IPS-18a (cell line): Measurements from ENCODE around the gene TBC1D2.

Experiments
- H3K27ac ChIP-seq: one replicate; pipeline ENCODE4 v1.5.1; 2013; ENCODE audit warnings: low read length
- H3K27me3 ChIP-seq: one replicate; pipeline ENCODE4 v1.6.1; 2013; ENCODE audit warnings: mild to moderate bottlenecking, low read length; ENCODE audit not compliant: control insufficient read depth, insufficient read depth
- H3K36me3 ChIP-seq: one replicate; pipeline ENCODE4 v1.6.1; 2013; ENCODE audit warnings: low read depth, low read length; ENCODE audit not compliant: control insufficient read depth
- H3K4me1 ChIP-seq: one replicate; pipeline ENCODE4 v1.6.1; 2013; ENCODE audit warnings: low read depth, low read length; ENCODE audit not compliant: control insufficient read depth
- H3K4me3 ChIP-seq: one replicate; pipeline ENCODE4 v1.5.1; 2013; ENCODE audit warnings: low read length
- H3K9ac ChIP-seq: one replicate; pipeline ENCODE4 v1.6.1; 2013; ENCODE audit warnings: mild to moderate bottlenecking, low read length, moderate library complexity
- H3K9me3 ChIP-seq: one replicate; pipeline ENCODE4 v1.6.1; 2013; ENCODE audit warnings: low read depth, low read length; ENCODE audit not compliant: control insufficient read depth

TBC1D2 gene

DNA sequence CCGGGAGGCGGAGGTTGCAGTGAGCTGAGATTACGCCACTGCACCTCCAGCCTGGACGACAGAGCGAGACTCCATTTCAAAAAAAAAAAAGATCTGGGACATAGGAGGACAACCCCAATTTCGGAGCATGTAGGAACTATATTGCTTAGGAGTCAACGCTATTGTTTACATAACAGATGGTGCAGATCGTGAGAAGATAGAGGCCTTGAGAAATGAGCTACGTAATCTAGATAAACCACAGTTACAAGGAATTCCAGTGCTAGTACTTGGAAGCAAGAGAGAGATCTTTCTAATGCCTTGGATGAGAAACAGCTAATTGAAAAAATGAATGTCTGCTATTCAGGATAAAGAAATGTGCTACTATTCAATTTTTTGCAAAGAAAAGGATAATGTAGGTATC is 20.3 kb downstream of the TBC1D2 start:
- peaks cover 6% of the 10 kb centered on the region for H3K36me3 ChIP-seq

DNA sequence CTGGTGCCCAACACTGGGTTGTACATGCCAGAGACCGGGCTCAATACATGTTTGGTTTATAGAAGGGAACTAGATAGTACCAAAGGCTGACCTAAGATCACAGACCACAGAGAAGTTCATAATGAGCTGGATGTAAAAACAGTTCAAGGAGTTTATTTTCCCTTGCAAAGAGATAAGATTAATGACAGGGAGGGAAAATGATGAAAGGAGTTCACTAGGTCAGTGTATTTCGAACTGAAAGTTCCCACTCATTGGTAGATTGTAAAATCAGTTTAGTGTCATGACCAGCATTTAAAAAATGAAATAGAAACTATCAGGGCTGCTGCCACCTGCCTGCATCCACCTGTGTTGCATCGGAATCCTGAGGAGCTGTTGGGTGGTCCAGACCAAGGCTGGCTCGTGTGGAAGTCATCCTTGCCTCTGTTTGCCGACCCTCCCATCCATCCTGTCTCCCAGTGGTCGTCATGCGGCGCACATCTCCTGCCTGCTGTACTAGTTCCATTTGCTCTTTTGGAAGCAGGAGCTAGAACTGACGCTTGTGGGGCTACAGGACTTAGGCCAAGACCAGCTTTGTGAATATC is 21.1 kb downstream of the TBC1D2 start:
- no peak overlapping the region for H3K9ac ChIP-seq

More for the DNA sequence above, 20.3 kb downstream of the TBC1D2 start:
- H3K4me3 ChIP-seq = no peak overlapping the region
- no peaks in the 10 kb centered on the region for H3K27me3 ChIP-seq
- no peaks in the 10 kb centered on the region for H3K4me1 ChIP-seq
- H3K27ac ChIP-seq = no peak overlapping the region
- H3K9ac ChIP-seq = no peak overlapping the region
- no peaks in the 10 kb centered on the region for H3K9me3 ChIP-seq

DNA sequence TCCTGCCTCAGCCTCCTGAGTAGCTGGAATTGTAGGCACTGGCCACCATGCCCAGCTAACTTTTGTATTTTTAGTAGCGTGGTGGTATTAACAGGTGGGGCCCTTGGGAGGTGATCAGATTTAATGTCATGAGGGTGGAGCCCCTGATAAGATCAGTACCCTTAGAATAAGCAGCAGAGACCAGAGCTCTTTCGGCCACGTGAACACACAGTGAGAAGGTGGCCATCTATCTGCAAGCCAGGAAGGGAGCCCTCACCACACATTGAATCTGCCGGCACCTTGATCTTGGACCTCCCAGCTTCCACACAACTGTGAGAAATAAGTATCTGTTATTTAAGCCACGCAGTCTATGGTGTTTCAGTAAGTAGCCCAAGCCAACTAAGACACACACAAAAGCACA is 22.5 kb downstream of the TBC1D2 start:
- H3K27ac ChIP-seq = no peak overlapping the region
- no peak overlapping the region for H3K9ac ChIP-seq
- no peaks in the 10 kb centered on the region for H3K27me3 ChIP-seq
- H3K9me3 ChIP-seq = no peaks in the 10 kb centered on the region
- H3K36me3 ChIP-seq = peaks cover 6% of the 10 kb centered on the region
- H3K4me3 ChIP-seq = no peak overlapping the region
- no peaks in the 10 kb centered on the region for H3K4me1 ChIP-seq

More for the DNA sequence above, 21.1 kb downstream of the TBC1D2 start:
- H3K27ac ChIP-seq = no peak overlapping the region
- H3K9me3 ChIP-seq = no peaks in the 10 kb centered on the region
- no peaks in the 10 kb centered on the region for H3K27me3 ChIP-seq
- H3K4me3 ChIP-seq = no peak overlapping the region
- no peaks in the 10 kb centered on the region for H3K4me1 ChIP-seq
- peaks cover 6% of the 10 kb centered on the region for H3K36me3 ChIP-seq

DNA sequence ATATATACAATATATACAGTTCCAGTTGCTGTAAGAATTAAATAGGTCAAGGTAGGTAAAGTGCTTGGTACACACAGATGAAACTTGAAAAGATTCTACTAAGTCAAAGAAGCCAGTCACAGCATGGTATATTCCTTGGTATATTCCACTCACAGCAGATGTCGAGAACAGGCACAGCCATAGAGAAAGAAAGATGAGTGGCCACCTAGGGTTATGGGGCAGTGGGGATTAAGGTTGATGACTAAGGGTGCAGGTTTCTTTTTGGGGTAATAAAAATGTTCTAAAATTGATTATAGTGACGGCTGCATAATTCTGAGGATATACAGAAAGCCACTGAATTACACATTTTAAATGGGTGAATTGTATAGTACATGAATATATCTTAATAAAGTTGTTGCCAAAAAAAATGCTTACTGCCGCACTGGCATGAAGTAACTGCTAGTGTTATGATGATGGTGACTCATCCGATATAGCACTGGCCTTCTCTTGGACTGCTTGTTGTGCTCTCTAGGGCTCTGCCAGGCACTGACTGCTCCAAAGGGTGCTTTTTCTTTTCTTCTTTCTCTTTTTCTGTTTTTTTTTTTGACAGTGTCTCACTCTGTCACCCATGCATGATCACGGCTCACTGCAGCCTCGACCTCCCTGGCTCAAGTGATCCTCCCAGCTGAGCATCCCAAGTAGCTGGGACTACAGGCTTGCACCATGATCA is 23.5 kb downstream of the TBC1D2 start:
- no peaks in the 10 kb centered on the region for H3K4me1 ChIP-seq
- no peak overlapping the region for H3K9ac ChIP-seq
- H3K9me3 ChIP-seq = no peaks in the 10 kb centered on the region
- no peak overlapping the region for H3K27ac ChIP-seq
- H3K36me3 ChIP-seq = peaks cover 6% of the 10 kb centered on the region
- H3K4me3 ChIP-seq = no peak overlapping the region
- H3K27me3 ChIP-seq = no peaks in the 10 kb centered on the region

DNA sequence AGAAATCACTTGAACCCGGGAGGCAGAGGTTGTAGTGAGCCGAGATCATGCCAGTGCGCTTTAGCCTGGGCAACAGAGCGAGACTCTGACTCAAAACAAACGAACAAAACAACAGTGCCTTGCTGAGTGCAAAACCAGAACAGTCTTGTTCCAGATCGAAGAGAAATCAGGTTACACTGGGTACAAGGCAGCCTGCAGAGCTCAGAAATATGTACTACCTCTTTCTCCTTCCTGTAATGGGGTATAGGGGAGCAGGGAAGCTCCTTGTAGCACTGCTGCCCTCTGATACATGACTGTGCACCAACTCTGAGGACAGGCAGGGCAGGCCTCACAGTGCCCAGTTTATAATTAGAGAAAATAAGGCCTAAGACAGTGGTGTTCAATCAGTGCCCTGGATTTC is 24.7 kb downstream of the TBC1D2 start:
- no peaks in the 10 kb centered on the region for H3K4me1 ChIP-seq
- no peaks in the 10 kb centered on the region for H3K9me3 ChIP-seq
- no peak overlapping the region for H3K4me3 ChIP-seq
- no peaks in the 10 kb centered on the region for H3K27me3 ChIP-seq
- no peak overlapping the region for H3K27ac ChIP-seq
- H3K36me3 ChIP-seq = peaks cover 6% of the 10 kb centered on the region
- no peak overlapping the region for H3K9ac ChIP-seq

DNA sequence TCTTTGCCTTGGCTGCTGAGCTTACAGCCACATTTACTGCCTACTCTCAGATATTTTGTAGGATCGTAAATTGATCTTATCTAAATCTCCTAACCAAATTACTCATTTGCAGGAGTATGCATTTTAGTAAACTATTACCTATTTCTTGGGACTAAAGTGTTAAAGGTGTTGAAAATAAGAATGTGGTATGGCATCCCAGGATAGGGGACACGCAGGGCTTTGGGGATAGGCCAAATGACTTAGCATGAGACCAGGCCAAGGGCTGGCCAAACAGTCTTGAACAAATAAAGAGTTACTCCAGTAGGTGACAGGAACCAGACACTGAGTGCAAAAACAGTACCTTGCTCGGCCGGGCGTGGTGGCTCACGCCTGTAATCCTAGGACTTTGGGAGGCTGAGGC is 25.1 kb downstream of the TBC1D2 start:
- Histone ChIP-seq H3K27ac (no peak overlapping the region), H3K27me3 (no peaks in the 10 kb centered on the region), H3K9ac (no peak overlapping the region), H3K4me3 (no peak overlapping the region), H3K9me3 (no peaks in the 10 kb centered on the region), H3K4me1 (no peaks in the 10 kb centered on the region), H3K36me3 (peaks cover 6% of the 10 kb centered on the region)

DNA sequence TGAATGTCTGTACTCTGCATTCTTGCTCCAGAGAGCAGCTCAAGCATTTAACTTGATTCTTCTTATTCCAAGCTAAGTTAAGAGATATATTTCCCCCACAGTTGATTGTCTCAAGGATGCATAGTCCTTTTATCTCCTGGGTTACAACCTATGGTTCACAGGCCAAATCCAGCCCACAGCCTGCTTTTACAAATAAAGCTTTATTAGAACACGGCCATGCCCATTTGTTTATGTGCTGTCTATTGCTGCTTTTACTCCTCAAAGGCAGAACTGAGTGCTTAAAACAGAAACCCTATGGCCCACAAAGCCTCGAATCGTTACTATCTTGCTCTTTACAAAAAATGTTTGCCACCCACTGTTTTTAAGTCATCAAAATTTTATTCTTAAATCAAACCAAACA is 25.8 kb downstream of the TBC1D2 start:
- H3K27me3 ChIP-seq = no peaks in the 10 kb centered on the region
- H3K36me3 ChIP-seq = peaks cover 6% of the 10 kb centered on the region
- H3K27ac ChIP-seq = no peak overlapping the region
- no peak overlapping the region for H3K9ac ChIP-seq
- no peaks in the 10 kb centered on the region for H3K9me3 ChIP-seq
- H3K4me3 ChIP-seq = no peak overlapping the region
- no peaks in the 10 kb centered on the region for H3K4me1 ChIP-seq

DNA sequence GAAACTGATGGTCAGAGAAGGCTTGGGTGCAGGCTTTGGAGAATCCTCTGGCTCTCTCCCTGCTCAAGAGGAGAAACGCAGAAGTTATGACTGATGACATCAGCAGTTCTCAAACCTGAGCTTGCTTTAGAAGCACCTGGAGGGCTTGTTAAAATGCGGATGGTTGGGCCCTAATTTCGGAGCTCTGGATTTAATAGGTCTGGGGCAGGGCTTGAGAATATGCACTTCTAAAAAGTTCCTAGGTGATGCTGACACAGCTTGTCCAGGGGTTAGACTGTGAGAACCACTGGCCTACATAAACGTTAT is 26.4 kb downstream of the TBC1D2 start:
- Histone ChIP-seq H3K9me3 (no peaks in the 10 kb centered on the region), H3K9ac (no peak overlapping the region), H3K36me3 (peaks cover 6% of the 10 kb centered on the region), H3K27me3 (no peaks in the 10 kb centered on the region), H3K4me3 (no peak overlapping the region), H3K27ac (no peak overlapping the region), H3K4me1 (no peaks in the 10 kb centered on the region)

DNA sequence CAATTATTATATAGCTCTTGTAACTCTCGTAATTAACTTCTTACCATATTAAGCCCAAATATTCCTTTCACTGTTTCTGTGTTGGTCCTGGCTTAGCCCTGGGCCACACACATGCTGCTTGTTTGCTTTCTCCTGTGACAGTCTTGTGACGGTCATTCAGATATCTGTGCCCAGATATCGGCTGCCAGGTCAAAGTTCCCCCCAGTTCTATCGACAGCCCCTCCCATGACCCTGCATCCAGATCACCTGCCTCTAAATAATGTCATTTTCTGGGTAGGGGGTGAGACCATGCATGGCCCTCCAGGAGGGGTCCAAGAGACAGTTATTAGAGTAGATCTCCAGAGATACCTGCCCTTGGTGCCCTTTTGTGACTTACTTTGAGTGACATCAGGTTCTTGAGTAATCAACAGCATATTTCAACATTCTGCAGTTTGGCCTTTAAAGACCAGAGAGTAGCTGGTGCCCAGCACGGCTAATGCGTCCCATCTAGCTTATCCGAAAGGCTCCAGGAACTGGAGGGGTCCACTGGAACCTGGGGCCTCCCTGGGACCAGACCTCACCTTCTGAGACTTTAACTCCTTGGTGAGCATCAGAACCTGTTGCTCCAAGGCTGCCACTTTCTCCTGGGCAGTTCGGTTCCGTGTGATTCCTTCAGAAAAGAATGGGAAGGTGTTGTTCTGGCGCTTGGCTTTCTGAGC is 26.9 kb downstream of the TBC1D2 start:
- Histone ChIP-seq H3K27ac (no peak overlapping the region), H3K9ac (no peak overlapping the region), H3K36me3 (peaks cover 6% of the 10 kb centered on the region)

DNA sequence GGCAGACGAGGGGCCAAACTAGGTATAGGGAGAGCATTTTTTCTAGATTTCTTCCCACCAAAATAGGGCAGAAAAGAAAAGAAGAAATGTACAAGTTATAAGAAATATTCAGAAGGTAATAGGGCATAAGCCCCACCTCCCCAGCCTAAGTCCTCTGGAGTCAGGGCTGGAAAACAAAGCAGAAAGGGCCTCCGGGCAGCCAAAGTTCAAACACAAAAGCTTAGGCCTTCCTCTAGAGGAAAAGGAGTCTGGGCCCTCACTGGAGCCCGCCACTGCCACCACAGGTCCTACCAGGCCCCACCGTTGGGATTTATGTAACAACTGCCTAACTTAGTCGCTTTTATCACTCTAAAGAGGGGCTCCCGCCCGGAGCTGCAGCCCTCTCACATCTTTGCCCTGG is 27.6 kb downstream of the TBC1D2 start:
- no peaks in the 10 kb centered on the region for H3K9me3 ChIP-seq
- H3K27ac ChIP-seq = no peak overlapping the region
- H3K27me3 ChIP-seq = no peaks in the 10 kb centered on the region
- no peak overlapping the region for H3K9ac ChIP-seq
- H3K36me3 ChIP-seq = peaks cover 6% of the 10 kb centered on the region
- no peaks in the 10 kb centered on the region for H3K4me1 ChIP-seq
- no peak overlapping the region for H3K4me3 ChIP-seq

More for the DNA sequence above, 26.9 kb downstream of the TBC1D2 start:
- no peaks in the 10 kb centered on the region for H3K9me3 ChIP-seq
- no peak overlapping the region for H3K4me3 ChIP-seq
- no peaks in the 10 kb centered on the region for H3K4me1 ChIP-seq
- no peaks in the 10 kb centered on the region for H3K27me3 ChIP-seq

DNA sequence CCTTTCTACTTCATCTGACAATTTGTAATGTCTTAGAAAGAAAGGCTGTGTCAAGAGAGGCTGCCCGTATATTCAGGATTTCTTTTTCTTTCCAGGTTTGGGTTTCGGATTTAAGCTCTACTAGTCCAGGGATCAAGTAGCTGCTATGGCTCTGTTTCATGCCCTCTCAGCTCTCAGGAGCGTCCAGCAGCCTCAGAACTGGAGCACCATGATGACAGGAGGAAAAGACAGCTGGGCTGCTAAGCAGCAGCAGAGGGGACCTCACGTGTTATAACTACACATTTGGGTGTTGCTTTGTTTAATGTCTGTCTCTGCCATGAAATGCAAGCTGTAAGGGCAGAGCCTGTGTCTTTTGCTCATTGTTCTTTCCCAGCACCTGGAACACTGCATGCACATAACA is 28.5 kb downstream of the TBC1D2 start:
- H3K27me3 ChIP-seq = no peaks in the 10 kb centered on the region
- no peak overlapping the region for H3K9ac ChIP-seq
- no peak overlapping the region for H3K4me3 ChIP-seq
- no peak overlapping the region for H3K27ac ChIP-seq
- peaks cover 4% of the 10 kb centered on the region for H3K36me3 ChIP-seq
- H3K4me1 ChIP-seq = no peaks in the 10 kb centered on the region
- H3K9me3 ChIP-seq = no peaks in the 10 kb centered on the region

DNA sequence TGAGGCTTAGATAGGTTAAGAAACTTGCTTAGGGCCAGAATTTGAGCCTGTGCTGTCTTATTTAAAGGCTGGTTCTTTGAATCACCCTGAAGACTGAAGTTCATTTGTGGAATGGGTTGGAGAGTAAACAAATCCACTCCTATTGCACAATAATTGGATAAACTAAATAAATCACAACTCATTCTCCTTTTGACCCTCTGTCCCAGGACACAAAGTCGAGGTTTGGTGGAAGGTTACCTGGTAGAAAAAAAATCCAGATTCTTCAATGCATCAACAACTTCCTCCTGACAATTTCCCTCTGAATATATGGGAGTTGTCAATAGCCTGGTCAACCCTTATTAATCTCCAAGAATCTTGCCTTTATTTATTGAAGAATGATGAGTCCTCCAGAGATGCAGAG is 28.9 kb downstream of the TBC1D2 start:
- no peaks in the 10 kb centered on the region for H3K4me1 ChIP-seq
- H3K9me3 ChIP-seq = no peaks in the 10 kb centered on the region
- H3K27ac ChIP-seq = no peak overlapping the region
- no peaks in the 10 kb centered on the region for H3K27me3 ChIP-seq
- no peak overlapping the region for H3K4me3 ChIP-seq
- H3K36me3 ChIP-seq = no peaks in the 10 kb centered on the region
- no peak overlapping the region for H3K9ac ChIP-seq
